IPS-15b (cell line): ENCODE data around the gene TUT1.
"Not testable (repeated sequence)": the region's sequence is repeated elsewhere in the genome, so short reads cannot be mapped to it uniquely, and the experiment has no call there.

Experiments used
- H3K27me3 ChIP-seq: one replicate; pipeline ENCODE4 v1.6.1; 2013; ENCODE audit warnings: low read length; ENCODE audit not compliant: control insufficient read depth, insufficient read depth
- H3K36me3 ChIP-seq: one replicate; pipeline ENCODE4 v1.6.1; 2013; ENCODE audit warnings: low read length; ENCODE audit not compliant: control insufficient read depth, insufficient read depth
- H3K4me1 ChIP-seq: one replicate; pipeline ENCODE4 v1.6.1; 2013; ENCODE audit warnings: mild to moderate bottlenecking, low read length; ENCODE audit not compliant: control insufficient read depth, insufficient read depth
- H3K4me3 ChIP-seq: one replicate; pipeline ENCODE4 v1.5.1; 2013; ENCODE audit warnings: low read depth, low read length
- H3K9ac ChIP-seq: one replicate; pipeline ENCODE4 v1.6.1; 2013; ENCODE audit warnings: low read depth, mild to moderate bottlenecking, low read length
- H3K9me3 ChIP-seq: one replicate; pipeline ENCODE4 v1.6.1; 2013; ENCODE audit warnings: mild to moderate bottlenecking, low read length; ENCODE audit not compliant: control insufficient read depth, insufficient read depth

Gene TUT1

GRCh38 chr11:62573006-62573591, 18.2 kb downstream of the TUT1 start:
- H3K9me3 ChIP-seq, result no peaks in the 10 kb centered on the region
- peaks cover 69% of the 10 kb centered on the region for H3K36me3 ChIP-seq
- no peaks in the 10 kb centered on the region for H3K27me3 ChIP-seq
- peak overlapping the region; percentile 100 for H3K4me3 ChIP-seq
- H3K4me1 ChIP-seq, result peaks cover 7% of the 10 kb centered on the region
- peak overlapping the region; percentile 100 for H3K9ac ChIP-seq

GRCh38 chr11:62572431-62572830, 18.9 kb downstream of the TUT1 start:
- Histone ChIP-seq H3K4me1 (peaks cover 7% of the 10 kb centered on the region), H3K9ac (peak overlapping the region; percentile 100), H3K36me3 (peaks cover 69% of the 10 kb centered on the region), H3K27me3 (no peaks in the 10 kb centered on the region), H3K4me3 (peak overlapping the region; percentile 100), H3K9me3 (no peaks in the 10 kb centered on the region)

- Histone ChIP-seq H3K4me3 (peak overlapping the region; percentile 100), H3K36me3 (peaks cover 68% of the 10 kb centered on the region), H3K9ac (peak overlapping the region; percentile 8)
- not testable (repeated sequence) for H3K27me3 ChIP-seq, H3K4me1 ChIP-seq, H3K9me3 ChIP-seq
Measured at GRCh38 chr11:62571493-62571892, 19.8 kb downstream of the TUT1 start.

- H3K4me1 ChIP-seq, H3K9ac ChIP-seq, H3K9me3 ChIP-seq, H3K27me3 ChIP-seq, H3K4me3 ChIP-seq: not testable (repeated sequence)
- H3K36me3 ChIP-seq, result peaks cover 68% of the 10 kb centered on the region
Measured at GRCh38 chr11:62570903-62571302, 20.4 kb downstream of the TUT1 start.

GRCh38 chr11:62569611-62570010, 21.7 kb downstream of the TUT1 start:
- no peaks in the 10 kb centered on the region for H3K9me3 ChIP-seq
- H3K27me3 ChIP-seq, result no peaks in the 10 kb centered on the region
- H3K9ac ChIP-seq, result no peak overlapping the region
- H3K36me3 ChIP-seq, result peaks cover 71% of the 10 kb centered on the region
- H3K4me3 ChIP-seq, result no peak overlapping the region
- peaks cover 7% of the 10 kb centered on the region for H3K4me1 ChIP-seq

GRCh38 chr11:62567018-62567633, 24.2 kb downstream of the TUT1 start:
- Histone ChIP-seq H3K9ac (no peak overlapping the region), H3K36me3 (peaks cover 73% of the 10 kb centered on the region), H3K4me3 (no peak overlapping the region), H3K9me3 (no peaks in the 10 kb centered on the region), H3K27me3 (no peaks in the 10 kb centered on the region), H3K4me1 (peaks cover 4% of the 10 kb centered on the region)

- H3K9me3 ChIP-seq, result no peaks in the 10 kb centered on the region
- peaks cover 2% of the 10 kb centered on the region for H3K4me1 ChIP-seq
- H3K27me3 ChIP-seq, result no peaks in the 10 kb centered on the region
- H3K4me3 ChIP-seq, result no peak overlapping the region
- no peak overlapping the region for H3K9ac ChIP-seq
- peaks cover 65% of the 10 kb centered on the region for H3K36me3 ChIP-seq
Measured at GRCh38 chr11:62566247-62566646, 25.1 kb downstream of the TUT1 start.

GRCh38 chr11:62565100-62565802, 26.1 kb downstream of the TUT1 start:
- H3K4me1 ChIP-seq, result peaks cover 9% of the 10 kb centered on the region
- no peaks in the 10 kb centered on the region for H3K9me3 ChIP-seq
- no peak overlapping the region for H3K9ac ChIP-seq
- no peaks in the 10 kb centered on the region for H3K27me3 ChIP-seq
- H3K4me3 ChIP-seq, result no peak overlapping the region
- peaks cover 56% of the 10 kb centered on the region for H3K36me3 ChIP-seq

GRCh38 chr11:62561677-62562230, 29.6 kb downstream of the TUT1 start:
- not testable (repeated sequence) for H3K4me3 ChIP-seq, H3K9me3 ChIP-seq, H3K27me3 ChIP-seq, H3K9ac ChIP-seq
- Histone ChIP-seq H3K36me3 (peaks cover 49% of the 10 kb centered on the region), H3K4me1 (peaks cover 28% of the 10 kb centered on the region)

GRCh38 chr11:62560566-62561103, 30.7 kb downstream of the TUT1 start:
- no peak overlapping the region for H3K9ac ChIP-seq
- H3K36me3 ChIP-seq, result peaks cover 41% of the 10 kb centered on the region
- H3K4me3 ChIP-seq, result peak overlapping the region; percentile 2
- peaks cover 35% of the 10 kb centered on the region for H3K4me1 ChIP-seq
- H3K27me3 ChIP-seq, result no peaks in the 10 kb centered on the region
- no peaks in the 10 kb centered on the region for H3K9me3 ChIP-seq

GRCh38 chr11:62559626-62560025, 31.7 kb downstream of the TUT1 start:
- peaks cover 41% of the 10 kb centered on the region for H3K4me1 ChIP-seq
- peaks cover 36% of the 10 kb centered on the region for H3K36me3 ChIP-seq
- H3K9ac ChIP-seq, H3K4me3 ChIP-seq, H3K9me3 ChIP-seq, H3K27me3 ChIP-seq: not testable (repeated sequence)
